ENCODE measurements around the gene LINGO3.

Gene LINGO3

DNA sequence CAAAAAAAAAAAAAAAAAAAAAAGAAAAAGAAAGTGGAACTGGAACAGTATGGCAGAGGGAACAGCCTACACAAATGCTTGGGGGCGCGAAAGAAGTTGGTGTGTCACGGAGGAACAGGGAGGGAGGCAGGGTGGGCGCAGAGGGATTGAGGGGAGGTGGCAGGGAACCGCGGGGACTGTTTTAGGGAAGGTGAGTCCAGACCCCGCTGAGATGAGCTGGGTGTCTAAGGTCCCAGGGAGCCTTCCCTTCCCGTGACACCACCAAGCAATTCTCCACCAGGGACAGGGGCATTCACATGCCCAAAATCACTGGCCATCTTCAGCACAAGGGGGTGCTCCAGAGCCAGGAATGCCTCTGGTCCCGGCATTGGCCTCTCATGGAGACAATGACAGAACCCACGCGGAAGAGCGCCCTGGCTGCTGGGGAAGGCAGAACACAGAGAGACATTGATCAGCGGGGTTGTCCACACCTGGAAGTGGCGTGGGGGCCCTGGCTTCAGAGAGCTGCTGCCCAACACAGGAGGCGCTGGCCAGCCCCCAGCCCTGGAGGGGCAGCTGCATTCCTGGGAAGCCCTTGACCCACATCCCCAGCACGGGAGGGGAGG lies 32.9 kb downstream of the LINGO3 start:
- H3K27me3 ChIP-seq (replicated peaks) = no peaks in the 10 kb centered on the region
- in situ Hi-C loops (cut with HindIII; ENCODE audit: low pct_ligation_motif_present, low sequenced_read_pairs) = no loop called here
- peak; percentile 70 for DNase-seq

DNA sequence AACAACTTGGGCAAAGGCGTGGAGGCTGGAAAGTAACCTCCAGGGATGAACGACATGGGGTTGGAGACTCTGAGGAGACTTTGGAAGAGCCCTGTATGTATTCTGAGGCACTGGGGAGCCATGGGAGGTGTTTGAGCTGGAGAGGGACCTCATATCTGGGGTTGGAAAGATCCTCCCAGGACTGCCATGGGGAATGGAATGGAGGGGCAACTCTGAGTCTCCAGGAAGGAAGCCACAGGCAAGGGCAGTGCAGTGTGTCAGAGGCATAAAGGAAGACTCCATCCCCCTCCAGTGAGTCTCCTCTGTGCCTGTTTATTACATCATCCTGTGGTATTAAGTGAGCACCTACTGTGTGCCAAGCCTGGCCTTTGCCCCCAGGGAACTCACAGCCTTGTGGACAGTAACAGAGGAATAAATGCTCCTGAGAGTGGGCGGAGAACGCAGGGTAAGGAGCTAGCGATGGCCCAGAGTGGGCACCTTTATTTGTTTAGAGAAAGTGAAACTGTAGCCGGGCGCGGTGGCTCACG lies 33.7 kb downstream of the LINGO3 start:
- Histone ChIP-seq H3K4me3 (ENCODE audit: low read depth, low read length) (no peak overlapping the region), H3K27me3 (replicated peaks) (no peaks in the 10 kb centered on the region), H3K27ac (no peak overlapping the region), H3K36me3 (replicated peaks) (peaks cover 37% of the 10 kb centered on the region)
- DNase-seq = no peak
- in situ Hi-C loops (cut with HindIII; ENCODE audit: low pct_ligation_motif_present, low sequenced_read_pairs) = no loop called here
- TF ChIP-seq, protein P1, sequence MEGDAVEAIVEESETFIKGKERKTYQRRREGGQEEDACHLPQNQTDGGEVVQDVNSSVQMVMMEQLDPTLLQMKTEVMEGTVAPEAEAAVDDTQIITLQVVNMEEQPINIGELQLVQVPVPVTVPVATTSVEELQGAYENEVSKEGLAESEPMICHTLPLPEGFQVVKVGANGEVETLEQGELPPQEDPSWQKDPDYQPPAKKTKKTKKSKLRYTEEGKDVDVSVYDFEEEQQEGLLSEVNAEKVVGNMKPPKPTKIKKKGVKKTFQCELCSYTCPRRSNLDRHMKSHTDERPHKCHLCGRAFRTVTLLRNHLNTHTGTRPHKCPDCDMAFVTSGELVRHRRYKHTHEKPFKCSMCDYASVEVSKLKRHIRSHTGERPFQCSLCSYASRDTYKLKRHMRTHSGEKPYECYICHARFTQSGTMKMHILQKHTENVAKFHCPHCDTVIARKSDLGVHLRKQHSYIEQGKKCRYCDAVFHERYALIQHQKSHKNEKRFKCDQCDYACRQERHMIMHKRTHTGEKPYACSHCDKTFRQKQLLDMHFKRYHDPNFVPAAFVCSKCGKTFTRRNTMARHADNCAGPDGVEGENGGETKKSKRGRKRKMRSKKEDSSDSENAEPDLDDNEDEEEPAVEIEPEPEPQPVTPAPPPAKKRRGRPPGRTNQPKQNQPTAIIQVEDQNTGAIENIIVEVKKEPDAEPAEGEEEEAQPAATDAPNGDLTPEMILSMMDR (IDR thresholded peaks at IDR 0.05; ENCODE audit: low read depth, low read length, missing control alignments) = no peak

More for the DNA sequence above, 32.9 kb downstream of the LINGO3 start:
- H3K27ac ChIP-seq = no peak overlapping the region
- H3K36me3 ChIP-seq (replicated peaks) = peaks cover 37% of the 10 kb centered on the region
- H3K4me3 ChIP-seq (ENCODE audit: low read depth, low read length) = no peak overlapping the region
- TF ChIP-seq, protein P1 (IDR thresholded peaks at IDR 0.05; ENCODE audit: low read depth, low read length, missing control alignments) = peak; percentile 81

DNA sequence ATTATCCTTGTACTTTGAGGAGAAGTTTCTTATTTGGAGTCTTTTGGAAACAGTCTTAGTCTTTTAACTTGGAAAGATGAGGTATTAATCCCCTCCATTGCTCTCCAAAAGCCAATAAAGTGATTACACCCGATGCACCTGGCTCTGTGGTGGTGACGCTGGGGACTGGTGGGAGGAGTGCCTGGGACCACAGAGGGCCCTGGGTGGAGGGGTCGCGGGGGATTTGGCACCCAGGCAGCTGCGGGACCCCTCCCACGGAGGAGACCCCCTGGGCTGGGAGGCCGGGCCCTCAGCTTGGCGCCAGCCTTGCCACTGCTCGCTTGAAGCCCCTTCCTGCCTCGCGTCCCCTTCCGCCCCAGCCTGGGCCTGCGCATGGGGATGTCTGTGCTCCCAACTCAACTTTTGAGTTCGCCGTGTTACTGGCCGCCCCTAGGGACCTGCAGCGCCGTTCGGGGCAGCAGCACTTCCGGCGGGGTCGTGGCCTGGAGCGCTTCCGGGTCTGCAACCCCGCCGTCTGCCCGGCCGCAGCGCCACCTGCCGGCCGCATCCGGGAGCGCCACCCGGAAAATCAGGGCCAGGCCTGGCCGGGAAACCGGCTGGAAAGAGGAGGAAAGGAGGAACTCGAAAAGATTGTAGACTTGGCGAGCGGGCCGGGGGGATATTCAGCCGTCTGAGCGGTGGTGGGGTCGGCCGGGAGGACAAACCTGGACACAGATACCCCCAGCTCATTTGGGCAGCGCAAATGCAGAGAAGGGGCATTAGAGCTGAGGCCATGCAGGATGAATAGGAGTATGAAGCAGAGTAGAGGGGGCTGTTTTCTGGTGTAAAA lies 34.4 kb downstream of the LINGO3 start:
- H3K27me3 ChIP-seq (replicated peaks) = no peaks in the 10 kb centered on the region
- TF ChIP-seq, protein P1 (IDR thresholded peaks at IDR 0.05; ENCODE audit: low read depth, low read length, missing control alignments) = peak; percentile 74
- in situ Hi-C loops (cut with HindIII; ENCODE audit: low pct_ligation_motif_present, low sequenced_read_pairs) = no loop called here
- peak overlapping the region; percentile 21 for H3K27ac ChIP-seq
- no peak for DNase-seq
- H3K4me3 ChIP-seq (ENCODE audit: low read depth, low read length) = peak overlapping the region; percentile 39
- peaks cover 37% of the 10 kb centered on the region for H3K36me3 ChIP-seq (replicated peaks)

DNA sequence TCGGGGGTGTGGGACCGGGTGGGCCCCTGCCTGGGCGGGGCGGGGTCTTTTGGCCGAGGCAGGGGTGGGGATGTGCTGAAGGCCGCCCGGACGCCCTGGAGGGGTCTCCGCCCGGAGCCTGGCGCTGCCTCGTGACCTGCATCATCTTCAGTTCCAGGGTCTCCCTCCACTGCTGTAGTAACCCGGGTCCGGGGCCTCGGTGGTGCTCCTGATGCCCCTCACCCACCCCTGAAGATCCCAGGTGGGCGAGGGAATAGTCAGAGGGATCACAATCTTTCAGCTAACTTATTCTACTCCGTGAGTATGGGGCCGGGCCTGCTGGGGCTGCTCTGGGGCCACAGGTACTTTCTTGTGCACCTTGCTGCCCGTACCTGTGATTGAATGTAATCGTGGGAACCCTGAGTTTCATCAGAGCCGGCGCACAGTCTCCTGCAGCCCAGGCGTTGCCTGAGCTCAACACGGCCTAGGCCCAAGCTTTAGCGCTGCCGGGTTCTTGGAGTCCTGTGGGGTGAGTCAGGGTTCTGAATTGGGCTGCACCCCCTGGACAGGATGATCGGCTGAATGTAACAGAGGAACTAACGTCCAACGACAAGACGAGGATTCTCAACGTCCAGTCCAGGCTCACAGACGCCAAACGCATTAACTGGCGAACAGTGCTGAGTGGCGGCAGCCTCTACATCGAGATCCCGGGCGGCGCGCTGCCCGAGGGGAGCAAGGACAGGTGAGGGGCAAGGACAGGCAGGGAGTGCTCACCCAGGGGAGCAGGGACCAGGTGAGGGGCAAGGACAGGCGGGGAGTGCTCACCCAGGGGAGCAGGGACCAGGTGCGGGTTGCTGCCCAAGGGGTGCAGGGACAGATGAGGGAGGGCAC lies 36.5 kb downstream of the LINGO3 start:
- peak; percentile 55 for DNase-seq
- Histone ChIP-seq H3K36me3 (replicated peaks) (peaks cover 37% of the 10 kb centered on the region), H3K4me3 (ENCODE audit: low read depth, low read length) (peak overlapping the region; percentile 96), H3K27ac (peak overlapping the region; percentile 95), H3K27me3 (replicated peaks) (no peaks in the 10 kb centered on the region)
- TF ChIP-seq, protein P1 (IDR thresholded peaks at IDR 0.05; ENCODE audit: low read depth, low read length, missing control alignments) = no peak
- in situ Hi-C loops (cut with HindIII; ENCODE audit: low pct_ligation_motif_present, low sequenced_read_pairs) = no loop called here

DNA sequence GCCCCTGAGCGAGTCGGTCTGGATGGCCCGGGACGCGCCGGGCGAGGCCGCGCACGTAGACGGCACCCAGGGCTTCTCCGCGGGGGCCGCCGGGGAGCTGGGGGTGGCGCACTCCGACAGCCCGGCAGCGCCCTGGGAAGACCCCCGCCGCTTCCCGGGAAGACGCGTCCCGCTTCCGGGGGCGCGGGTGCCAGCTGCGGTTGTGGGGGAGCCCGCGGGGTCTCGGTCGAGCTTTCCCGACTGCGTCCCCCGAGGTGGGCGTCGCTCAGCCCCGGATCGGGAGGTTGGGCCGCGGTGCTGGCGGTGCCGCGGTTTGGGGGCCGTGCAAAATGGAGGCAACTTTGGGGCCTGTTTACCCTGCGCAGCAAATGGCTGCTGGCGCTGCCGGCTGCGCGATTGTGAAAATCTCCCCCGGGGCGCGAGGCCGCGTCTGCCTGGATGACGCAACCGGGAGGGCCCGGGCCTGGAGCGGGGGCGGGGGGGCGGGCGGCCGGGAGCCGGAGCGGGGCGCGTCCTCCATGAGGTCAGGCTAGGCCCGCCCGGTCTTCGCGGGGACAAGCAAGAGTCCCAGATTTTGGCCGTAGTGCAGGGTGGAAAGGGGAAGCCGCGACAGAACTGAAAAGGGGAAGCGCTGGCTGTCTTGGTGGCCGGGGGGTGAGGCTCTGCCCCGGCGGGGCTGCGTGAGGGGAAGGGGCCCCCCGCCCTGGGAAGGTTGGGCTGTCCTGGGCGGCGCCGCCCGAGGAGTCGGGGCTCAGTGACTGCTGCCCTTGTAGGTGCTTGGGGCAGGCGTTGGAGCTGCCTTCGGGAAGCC lies 37.3 kb downstream of the LINGO3 start:
- Histone ChIP-seq H3K27me3 (replicated peaks) (no peaks in the 10 kb centered on the region), H3K4me3 (ENCODE audit: low read depth, low read length) (peak overlapping the region; percentile 96), H3K36me3 (replicated peaks) (peaks cover 37% of the 10 kb centered on the region), H3K27ac (peak overlapping the region; percentile 95)
- peak; percentile 69 for DNase-seq
- in situ Hi-C loops (cut with HindIII; ENCODE audit: low pct_ligation_motif_present, low sequenced_read_pairs) = no loop called here
- TF ChIP-seq, protein P1 (IDR thresholded peaks at IDR 0.05; ENCODE audit: low read depth, low read length, missing control alignments) = no peak
